Measurements from ENCODE around the gene TALDO1. TPM values are rescaled to one million over a fixed set of nuclear protein-coding genes. Genes with fewer than 3 reads are reported as not detected.

The TALDO1 gene
- total RNA-seq, 1 experiment from 2014 or later = 266 TPM

DNA sequence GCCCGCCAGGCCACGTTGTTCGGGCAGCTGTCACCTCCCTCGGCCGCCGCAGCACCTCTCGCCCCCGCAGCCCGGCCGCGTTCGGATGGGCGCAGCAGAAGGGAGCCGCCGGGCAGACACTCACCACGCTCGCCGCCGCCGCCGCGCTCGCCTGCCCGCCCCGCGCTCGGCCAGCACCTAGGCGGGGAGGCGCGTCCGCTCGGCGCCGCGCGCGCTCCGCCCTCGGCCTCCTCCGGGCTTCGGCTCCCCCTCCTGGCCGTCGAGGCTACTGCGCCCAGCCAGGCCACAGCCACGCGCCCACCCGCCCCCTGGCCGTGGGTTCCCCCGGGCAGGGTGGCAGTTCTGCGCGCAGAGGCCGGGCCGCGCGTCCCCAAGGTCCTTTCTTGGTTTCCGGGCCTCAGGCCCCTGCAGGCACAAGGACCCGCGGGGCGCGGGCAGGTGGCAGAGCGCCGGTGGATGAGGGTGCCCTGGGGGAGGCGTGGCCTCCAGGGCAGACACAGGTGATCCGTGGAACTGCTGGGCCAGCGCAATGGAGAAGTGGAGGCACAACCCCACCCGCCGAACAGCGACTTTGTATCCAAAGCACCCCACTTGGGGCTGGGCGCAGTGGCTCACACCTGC is 50.9 kb downstream of the TALDO1 start, which contains the start of gene SLC25A22:
TSS of gene SLC25A22 (minus strand) at position 189 of the 621 bp plus-strand sequence. CDS start 3,275 bp downstream, outside the sequence.
- peak; percentile 59 for DNase-seq (ENCODE audit: low read depth)

DNA sequence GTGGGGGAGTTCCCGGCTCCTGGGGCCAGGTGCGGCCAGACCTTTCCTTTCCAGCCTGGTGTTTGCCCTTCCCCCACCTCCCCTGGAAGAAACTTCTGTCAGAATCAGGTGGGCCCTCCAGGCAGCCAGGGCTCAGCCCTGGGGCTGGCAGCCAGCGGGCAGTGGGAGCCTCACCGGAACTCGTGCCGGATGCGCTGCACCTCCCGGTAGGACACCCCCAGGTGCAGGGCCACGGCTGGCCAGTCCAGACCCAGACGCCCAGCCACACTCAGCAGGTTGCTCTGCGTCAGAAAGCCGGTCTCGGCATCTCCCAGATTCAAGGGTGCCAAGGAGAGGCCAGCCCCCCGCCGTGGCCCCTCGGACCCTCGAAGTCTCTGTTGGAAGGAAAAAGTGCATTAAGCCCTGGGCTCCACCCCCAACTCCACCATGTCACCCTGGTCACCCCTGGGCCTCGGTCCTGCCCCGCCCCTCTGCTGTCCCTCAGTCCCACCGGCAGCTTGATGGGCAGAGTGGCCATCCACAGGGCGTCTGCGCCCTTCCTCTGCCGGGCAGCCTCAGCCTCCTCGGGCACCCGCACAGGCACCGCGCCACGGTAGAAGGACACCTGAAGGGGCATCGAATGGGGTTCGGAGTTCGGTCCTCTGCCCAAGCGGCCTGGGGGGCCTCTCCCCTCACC is 52.5 kb downstream of the TALDO1 start:
- no peak for DNase-seq (ENCODE audit: low read depth)

DNA sequence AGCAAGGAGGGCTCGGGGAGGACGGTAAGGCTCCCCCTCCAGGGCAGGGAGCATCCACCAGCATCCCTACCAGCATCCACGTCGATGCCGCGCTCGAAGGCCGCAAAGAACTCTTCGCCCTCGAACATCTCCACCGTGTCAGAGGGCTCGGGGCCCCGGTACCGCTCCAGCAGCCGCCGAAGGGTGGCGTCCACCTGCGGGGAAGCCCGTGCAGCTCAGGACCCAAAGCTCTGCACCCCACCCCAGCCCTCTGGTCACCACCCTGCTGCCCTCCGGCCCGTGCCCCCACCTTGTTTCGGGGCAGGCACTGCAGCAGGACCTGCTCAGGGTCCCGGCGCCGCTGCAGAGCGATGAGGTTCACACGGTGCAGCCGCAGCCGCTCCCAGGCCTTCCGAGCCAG is 53.2 kb downstream of the TALDO1 start:
- DNase-seq (ENCODE audit: low read depth) = no peak

DNA sequence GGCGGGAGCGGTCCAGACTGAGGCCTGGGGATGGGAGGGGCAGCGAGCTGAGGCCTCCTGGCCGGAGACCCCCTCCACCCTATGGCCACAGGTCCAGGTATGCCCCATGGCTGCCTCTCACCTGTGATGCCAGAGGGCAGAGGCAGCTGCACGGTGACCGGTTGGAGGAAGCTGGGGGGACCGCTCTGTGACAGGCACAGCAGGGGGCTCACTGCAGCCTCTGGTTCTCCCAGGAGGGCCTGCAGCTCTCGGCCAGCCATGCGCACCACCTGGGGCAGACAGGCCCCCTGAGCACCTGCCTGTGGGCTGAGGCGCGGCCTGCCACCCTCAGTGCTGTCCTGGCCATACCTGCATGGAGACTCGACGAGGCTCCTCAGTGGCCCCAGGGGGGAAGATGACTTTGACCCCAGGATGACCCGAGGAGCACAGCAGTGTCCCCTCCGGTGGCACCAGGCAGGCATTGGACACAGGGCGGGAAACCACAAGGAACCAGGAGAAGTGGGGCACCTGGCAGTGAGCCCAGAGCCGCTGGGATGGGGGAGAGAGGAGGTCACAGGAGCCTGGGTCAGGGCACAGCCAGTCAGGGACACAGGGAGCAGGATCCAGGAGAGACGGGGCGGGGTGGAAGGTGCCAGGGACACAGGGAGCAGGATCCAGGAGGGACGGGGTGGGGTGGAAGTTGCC is 54.0 kb downstream of the TALDO1 start:
- DNase-seq (ENCODE audit: low read depth) = no peak

DNA sequence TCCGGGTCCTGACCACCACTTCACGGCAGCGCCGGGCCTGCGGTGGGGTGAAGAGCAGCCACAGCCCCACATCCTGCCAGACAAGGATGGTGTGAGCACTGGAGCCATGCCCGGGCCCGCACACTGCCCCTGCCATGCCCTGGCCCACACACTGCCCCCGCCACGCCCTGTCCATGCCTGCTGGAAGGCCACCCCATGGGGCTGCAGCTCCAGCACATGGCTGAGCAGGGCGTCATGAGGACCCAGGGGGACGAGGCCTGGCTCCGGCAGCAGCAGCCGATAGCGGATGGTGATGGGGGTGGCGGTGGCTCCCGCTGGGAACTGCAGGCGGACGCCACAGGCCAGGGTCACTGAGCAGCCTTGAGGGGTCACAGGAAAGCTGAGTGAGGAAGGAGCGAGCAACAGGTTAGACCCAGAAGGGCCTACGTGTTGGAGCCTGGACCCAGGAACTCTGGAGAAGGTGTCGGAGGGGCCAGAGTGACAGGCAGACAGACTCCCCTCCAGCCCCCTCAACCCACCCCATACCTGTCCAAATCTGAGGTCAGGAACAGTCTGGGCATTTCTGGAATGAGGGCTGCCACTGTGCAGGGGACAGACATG is 54.9 kb downstream of the TALDO1 start:
- DNase-seq (ENCODE audit: low read depth) = no peak

DNA sequence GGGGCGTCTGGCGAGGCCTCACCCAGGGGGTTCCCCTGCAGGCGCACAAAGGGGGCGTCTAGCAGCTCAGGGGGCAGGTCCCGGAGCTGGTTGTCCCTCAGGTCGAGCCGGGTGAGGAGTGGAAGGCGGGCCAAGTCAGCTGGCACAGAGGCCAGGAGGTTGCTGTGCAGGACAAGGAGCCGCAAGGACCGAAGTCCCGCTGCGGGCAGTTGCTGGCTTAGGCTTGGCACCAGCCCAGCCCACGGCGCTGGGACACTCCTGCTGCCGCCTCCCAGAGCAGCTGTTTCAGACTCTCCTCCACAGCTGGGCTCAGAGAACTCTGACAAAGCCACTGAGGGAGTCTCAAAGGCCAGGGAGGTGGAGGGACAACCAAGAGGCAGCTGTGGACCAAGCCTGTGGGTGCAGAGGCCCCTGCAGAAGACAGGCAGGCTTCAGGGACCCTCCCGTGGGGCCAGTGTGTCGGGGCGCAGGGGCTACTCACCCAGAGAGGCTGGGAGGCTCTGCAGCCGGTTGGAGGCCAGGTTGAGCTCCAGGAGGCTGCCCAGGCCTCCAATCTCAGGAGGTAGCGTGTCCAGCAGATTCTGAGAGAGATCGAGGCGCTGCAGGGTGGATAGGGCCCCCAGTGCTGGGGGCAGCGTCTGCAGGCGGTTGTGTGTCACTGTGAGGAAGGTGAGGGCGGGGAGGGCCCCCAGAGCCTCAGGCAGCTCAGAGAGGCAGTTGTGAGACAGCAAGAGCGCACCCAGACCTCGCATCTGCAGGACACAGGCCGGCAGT is 55.6 kb downstream of the TALDO1 start:
- DNase-seq (ENCODE audit: low read depth) = no peak

DNA sequence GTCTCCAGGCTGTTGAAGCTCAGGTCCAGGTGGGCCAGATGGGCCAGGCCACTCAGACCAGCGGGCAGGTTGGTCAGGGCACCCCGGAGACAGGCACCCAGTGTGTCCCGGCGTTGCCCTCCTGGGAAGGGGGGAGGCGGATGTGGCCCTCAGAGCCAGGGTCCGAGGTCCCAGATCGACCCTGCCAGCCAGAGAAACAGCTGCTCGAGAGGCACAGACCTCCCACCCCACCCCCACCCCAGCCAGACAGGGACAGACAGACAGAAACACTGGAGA is 56.1 kb downstream of the TALDO1 start:
- no peak for DNase-seq (ENCODE audit: low read depth)

DNA sequence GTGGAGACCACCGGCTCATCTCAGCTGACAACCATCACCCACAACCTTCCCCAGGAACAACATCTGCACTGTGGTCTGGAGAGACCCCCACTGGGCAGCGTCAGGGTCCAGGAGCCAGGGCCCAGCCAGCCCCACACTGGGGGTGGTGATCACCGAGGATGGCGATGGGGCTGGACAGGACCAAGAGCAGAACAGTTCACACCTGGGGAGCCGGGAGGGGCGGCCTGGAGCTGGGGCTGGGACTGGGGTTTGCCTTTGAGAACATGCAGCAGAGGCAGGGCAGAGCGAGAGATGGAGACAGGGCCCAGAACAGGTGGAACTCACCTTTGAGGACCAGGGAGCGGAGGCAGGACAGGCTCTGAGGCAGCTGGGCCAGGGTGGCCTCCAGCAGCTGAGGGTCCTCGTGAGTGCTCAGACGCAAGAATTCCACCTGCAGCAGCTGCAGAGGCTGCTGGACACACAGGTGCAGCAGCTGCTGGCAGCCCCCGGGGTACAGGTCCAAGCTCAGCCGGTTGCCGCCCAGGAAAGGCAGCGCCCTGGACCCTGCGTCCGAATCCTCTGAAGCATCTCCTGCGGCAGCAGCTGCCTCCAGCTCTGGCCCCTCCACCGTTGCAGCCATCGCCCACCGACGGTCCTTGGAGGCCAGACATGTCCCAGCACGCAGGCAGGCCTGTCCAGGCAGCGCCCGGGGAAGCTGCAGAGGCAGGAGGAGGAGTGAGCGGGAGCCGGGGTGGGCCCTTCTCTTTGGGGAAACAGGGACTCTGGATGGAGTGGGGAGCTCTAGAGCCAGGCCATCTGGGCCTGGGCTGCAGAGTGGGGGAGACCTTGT is 56.7 kb downstream of the TALDO1 start:
- DNase-seq (ENCODE audit: low read depth) = no peak

DNA sequence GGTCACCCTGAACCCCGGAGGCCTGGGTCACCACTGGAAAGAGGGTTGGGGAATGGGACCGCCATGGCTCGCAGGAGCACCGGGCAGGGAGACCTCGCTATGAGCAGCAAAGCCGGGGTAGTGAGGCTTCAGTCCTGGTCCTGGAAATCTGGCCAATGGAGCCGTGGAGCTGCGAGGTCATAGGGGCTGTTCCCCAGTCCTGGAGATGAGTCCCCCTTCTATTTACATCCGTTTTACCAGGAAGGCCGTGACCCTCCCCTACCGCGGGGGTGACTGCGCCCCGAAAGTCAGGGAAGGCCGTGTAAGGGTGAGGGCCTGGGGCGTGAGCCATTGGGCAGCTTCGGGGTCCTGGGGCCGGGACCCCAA is 57.3 kb downstream of the TALDO1 start:
- no peak for DNase-seq (ENCODE audit: low read depth)

DNA sequence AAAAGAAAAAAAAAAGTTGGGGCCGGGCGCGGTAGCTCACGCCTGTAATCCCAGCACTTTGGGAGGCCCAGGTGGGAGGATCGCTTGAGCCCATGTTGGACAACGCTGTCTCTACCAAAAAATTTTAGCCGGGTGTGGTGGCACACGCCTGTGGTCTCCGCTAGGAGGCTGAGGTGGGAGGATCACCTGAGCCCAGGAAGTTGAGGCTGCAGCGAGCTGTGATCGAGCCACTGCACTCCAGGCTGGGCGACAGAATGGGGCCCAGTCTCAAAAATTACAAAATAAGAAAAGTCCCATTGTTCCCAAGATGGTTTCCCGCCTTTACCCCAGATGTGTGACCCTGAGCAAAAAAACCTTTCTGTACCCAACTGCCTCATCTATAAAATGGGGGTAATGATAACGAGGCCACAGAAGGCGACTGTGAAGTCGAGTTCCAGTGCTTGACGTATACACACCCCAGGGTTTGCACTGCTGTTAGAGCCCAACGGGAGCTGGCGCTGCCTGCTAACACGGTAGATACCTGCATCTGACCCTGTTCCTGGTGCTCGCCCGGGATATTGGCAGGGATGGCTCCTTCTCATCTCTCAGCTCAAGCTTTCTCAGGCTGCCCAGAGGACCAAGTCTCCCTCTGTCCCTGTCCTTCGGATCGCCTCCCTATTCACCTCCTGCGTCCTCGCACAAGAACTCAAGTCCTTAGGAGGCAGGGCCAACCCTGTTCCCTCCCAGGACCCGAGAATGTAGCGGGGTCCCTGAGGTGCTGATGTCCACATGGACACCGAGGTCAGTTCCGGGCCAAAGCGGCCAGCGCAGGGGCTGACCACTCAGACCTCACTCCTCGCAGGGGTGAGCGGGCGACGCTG is 61.4 kb downstream of the TALDO1 start:
- DNase-seq (ENCODE audit: low read depth) = no peak

DNA sequence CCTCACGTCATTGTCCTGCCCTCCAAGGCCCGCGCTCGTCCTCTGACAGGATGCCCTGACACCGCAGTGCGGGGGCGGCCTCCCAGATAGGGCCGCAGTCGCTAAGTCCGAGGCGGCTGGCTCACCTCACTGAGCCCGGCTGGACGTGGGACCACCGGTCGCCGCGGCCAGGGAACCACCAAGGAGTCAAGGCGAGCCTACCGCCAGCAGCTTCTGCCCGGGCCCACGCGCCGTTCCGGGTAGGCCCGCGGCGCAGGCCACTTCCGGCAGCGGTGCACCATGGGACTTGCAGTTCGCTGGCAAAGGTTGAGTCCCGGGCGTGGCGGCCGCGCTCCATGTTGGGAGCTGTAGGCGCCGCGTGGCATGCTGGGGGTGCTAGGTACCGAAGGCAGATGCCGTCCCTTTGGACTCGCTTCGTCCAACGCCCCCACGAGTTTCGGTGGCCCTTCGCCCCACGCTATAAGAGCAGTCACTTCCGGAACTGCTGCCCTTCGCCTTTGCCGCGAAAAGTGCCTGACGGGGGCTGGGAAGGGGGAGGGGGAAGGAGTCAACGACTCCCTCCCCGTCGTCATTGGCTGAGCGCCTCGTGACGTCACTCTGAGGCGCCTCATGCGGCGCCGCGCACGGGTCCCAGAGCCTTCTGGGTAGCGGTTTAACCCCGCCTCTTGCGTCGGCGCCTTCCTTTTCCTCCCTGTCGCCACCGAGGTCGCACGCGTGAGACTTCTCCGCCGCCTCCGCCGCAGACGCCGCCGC is 62.2 kb downstream of the TALDO1 start, which contains the start of gene RPLP2:
TSS of gene RPLP2 (plus strand) at position 681 of the 753 bp plus-strand sequence. CDS start 268 bp downstream, outside the sequence.
- peak; percentile 95 for DNase-seq (ENCODE audit: low read depth)

DNA sequence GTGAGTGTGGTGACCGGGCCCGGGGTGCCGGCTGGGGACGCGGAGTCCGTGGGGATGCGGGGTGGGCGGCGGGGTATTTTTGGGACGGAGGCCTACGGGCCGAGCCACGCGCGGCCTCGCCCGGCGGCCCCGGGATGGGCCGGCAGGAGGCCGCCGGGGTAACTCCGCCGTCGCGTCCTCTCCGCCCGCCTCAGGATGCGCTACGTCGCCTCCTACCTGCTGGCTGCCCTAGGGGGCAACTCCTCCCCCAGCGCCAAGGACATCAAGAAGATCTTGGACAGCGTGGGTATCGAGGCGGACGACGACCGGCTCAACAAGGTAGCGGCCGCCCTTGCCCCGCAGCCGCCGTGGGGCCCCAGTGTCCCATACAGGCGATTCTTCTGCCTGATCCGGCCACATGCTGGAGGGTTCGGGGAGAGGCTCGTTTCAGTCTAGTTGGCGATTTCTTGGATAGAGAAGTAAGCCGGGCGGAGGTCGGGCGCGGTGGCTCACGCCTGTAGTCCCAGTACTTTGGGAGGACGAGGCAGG is 62.8 kb downstream of the TALDO1 start:
- DNase-seq (ENCODE audit: low read depth) = no peak

DNA sequence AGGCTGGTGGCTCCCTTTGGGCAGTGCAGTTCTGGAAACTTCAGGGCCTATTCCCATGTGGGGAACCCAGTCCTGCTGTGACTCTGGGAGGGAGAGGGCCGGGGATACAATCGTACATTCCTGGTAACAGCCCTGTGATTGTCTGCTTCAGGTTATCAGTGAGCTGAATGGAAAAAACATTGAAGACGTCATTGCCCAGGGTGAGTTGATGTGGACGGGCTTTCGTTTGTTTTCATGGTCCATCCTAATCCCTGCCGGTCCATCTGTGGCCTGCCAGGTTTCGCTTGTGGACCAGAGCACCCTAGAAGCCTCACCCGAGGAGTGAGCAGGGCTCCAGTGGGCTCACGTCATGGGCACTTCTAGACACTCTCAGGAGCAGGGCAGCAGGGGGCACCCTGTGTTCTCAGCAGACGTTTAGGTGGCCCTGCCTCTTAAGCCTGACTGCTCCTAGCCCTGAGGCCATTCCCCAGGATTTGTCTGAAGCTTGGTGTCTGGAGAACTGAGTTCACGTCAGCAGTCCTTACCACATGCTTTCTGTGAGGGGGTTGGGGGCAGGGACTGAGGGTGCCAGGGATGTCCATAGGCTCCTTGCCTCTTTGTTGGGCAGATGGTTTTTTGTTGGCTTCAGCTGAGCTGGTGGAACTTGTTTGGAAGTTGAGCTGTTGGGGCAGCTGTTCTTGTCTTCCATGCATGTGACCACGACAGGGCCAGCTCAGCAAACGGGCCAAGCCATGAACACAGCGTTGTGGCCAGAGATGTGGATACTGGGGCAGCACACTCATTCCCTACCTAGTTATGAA is 64.4 kb downstream of the TALDO1 start:
- no peak for DNase-seq (ENCODE audit: low read depth)

DNA sequence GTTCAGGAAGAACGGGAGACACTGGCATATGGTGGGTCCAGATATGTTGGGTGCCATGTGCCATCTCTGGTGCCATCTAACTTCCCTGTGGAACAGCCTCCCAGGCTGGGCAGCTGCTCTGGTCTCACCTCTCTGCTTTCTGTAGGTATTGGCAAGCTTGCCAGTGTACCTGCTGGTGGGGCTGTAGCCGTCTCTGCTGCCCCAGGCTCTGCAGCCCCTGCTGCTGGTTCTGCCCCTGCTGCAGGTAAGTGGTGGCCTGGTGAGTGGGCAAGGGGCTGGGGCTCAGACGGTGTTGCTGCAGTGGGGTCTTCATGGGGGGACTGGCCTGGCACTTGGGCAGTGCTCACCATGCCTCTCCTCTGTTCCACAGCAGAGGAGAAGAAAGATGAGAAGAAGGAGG is 65.1 kb downstream of the TALDO1 start:
- DNase-seq (ENCODE audit: low read depth) = no peak

DNA sequence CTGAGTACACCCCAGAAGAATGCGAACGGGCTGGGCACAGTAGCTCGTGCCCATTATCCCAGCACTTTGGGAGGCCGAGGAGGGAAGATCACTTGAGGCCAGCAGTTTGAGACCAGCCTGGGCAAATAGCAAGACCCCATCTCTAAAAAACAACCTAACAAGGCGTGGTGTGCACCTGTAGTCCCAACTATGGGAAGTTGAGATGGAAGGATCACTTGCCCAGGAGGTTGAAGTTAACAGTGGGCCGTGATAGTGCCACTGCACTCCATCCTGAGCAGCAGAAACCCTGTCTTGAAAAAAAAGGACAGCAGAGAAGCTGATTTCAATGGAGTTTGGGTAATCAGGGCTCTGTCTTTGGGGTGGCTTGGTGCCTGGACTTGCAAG is 65.8 kb downstream of the TALDO1 start:
- DNase-seq (ENCODE audit: low read depth) = no peak

DNA sequence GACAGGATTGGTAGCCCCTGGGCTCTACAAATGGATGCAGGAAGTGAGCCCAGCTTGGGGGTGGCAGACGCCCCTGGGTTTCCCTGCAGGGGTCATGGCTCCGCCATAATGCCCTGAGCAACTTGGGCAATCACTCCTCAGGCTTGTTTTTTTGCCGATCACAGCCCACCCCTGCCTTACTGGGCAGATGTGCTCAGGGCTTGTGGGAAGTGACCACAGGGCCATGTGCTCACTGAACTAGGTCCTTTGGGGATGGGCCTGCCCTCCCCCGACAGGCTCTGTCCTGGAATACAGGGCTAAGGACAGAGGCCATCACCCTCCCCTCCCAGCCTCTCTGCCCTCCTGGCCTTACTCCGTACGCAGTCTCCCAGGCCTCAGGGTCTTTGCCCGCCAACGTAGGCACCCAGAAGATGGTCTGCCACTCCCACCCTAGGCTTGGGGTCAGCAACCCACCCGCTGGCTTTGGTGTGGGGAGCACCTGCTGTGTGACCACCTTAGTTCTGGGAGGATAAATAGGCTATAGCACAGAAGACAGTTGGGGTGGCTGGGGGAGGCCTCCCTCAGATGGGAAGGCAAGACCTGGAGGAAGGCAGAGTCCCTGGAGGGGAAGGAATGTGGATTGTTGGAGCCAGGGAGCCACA is 66.3 kb downstream of the TALDO1 start:
- DNase-seq (ENCODE audit: low read depth) = no peak
